GM19240 (cell line): ENCODE data around the gene TMEM131L.
"Not testable (repeated sequence)": the region's sequence is repeated elsewhere in the genome, so short reads cannot be mapped to it uniquely, and the experiment has no call there.

Experiments
- DNase-seq: peaks from one replicate; pipeline ENCODE4 v3.0.0; 2011; ENCODE audit warnings: low spot score; ENCODE audit not compliant: insufficient read length

The TMEM131L gene

GRCh38 chr4:153645183-153645582 lies 179.0 kb downstream of the TMEM131L start:
- no peak for DNase-seq

DNA sequence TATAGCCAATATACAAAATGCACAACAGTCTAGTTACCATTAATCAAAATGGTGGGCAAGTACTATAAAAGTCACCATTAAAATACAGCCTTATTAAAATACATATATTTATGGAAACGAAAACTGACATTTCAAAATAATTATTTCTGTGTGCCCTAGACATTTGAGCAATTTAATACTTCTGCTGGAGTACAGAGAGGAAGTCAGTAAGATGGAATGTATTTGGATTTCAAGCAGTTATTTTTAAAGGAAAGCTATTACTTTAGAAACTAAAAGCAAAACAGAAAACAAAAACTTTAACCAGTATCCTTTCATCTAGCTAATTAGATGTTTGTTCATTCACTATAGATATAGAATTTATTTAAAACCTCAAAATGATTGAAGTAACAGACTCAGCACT lies 180.1 kb downstream of the TMEM131L start:
- DNase-seq = no peak

DNA sequence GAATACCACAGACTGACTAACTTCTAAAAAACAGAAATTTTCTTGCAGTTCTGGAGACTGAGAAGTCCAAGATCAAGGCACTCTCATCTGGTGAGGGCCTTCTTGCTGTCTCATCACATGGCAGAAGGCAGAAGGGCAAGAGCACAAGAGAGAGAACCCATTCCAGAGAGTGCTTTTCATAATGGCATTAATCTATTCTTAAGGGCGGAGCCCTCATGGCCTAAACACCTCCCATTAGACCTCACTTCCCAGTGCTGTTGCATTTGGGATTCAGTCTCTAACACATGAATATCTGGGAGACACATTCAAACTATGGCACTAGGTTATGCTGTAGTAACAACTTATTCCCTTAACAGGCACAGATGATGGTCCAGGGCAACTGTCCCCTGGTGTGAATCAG lies 180.8 kb downstream of the TMEM131L start:
- DNase-seq = no peak

- no peak for DNase-seq
These were observed 181.8 kb downstream of the TMEM131L start for GRCh38 chr4:153647975-153648374.

DNA sequence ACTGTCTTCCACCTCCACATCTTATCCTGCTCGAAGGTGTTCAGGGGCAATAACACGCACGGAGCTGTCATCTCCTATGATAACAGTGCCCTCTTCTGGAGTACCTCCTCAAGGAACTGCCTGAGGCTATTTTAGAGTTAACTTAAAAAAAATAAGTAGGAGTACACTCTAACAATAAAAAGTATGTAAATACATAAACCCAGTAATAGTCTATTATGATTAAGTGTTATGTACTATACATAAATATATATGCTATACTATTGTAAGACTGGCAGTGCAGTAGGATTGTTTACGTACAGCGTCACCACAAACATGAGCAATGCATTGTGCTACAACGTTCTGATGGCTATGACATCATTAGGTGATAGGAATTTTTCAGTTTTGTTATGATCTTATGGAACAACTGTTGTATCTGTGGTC lies 183.4 kb downstream of the TMEM131L start:
- no peak for DNase-seq

- DNase-seq = no peak
These were observed 185.0 kb downstream of the TMEM131L start for GRCh38 chr4:153651116-153651515.

DNA sequence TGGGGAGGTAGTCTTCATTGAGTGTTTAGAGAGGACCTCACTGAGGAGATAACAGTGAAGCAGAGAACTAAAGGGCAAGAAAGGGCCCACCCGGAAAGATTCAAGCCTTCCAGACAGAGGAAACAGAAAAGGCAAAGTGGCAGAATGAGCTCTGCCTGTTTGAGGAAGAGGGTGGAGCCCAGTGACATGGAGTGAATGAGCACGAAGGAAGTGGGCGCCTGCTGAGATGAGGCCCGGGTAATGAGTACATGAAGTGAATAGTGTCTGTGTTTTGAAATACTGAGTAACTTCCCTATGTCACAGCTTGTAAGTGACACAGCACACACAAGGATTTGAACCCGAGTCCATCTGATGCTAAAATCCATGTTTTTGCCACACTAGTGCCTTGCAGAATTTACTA lies 185.4 kb downstream of the TMEM131L start:
- no peak for DNase-seq

DNA sequence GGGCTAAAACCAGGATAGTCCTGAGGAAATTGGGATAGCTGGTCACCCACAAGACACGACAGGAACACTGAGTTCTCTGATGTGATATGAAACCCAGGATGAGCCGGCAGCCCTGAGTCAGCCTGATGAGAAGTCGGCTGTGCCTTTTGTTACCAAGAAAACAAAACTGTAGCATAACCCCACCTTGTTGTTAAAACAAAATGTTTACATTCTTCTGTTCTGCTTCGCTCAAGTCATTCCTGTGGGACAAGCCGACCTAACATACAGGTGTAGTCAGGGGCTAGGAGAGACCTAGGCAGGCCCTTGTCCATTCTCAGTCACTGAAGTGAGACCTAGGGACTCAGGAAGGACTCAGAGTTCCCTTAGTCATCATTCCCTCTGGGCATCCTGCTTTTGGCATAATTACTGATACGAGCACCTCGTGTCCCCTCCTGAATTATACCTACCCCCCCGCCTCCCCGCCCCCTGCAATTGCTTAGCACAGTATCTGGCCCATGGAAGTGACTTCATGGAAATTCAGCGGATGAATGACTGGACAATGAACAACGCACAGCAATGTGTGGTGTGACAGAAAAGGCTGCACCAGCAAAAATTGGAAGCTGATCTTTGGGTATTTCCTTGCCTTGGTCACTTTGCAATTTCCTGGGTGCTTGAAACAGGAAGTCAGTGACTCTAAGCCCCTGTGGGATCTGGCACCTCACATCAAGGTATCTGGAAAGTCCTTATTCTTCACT lies 186.1 kb downstream of the TMEM131L start:
- DNase-seq = no peak

GRCh38 chr4:153655002-153655541 lies 188.9 kb downstream of the TMEM131L start:
- no peak for DNase-seq

DNA sequence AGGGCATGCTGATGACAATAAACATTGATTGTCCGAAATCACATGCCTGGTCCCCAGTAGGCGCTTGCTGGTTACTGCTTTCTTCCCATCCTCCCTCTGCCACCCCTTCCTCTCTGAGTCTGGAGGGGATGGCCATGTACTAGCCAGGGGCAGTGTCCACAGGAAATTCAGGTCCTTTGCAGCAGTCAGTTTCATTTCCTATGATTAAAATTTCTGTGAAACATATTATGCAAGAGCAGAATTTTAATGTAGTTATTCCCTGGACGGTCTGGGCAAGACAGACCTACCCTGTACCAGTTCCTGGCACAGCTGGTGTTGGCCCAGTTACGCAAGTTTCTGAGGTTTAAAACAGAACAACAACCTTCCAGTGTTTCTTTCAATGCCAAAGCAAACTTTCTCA lies 189.8 kb downstream of the TMEM131L start:
- DNase-seq = no peak

- no peak for DNase-seq
These were observed 195.2 kb downstream of the TMEM131L start for GRCh38 chr4:153661215-153661822.

DNA sequence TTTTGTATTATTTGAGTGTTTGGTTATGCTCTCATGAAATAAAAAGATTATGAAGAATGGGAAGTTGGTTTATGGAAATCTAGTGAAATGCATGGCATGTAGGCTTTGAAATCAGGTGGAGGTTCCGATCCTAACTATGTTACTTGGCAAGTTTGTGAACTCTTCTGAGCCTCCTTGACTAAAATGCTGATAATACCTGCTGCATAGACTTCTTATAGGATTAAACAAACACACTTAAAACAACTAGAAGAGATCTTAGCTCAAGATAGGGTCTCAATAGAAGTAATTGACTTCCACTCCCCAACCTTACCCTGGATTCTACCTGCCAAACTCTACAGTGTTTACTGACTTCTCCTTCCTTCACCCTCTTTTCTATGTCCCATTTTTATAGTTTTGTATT lies 195.7 kb downstream of the TMEM131L start:
- DNase-seq = no peak

GRCh38 chr4:153663667-153664066 lies 197.5 kb downstream of the TMEM131L start:
- DNase-seq = no peak

GRCh38 chr4:153666505-153666904 lies 200.3 kb downstream of the TMEM131L start:
- DNase-seq = not testable (repeated sequence)

DNA sequence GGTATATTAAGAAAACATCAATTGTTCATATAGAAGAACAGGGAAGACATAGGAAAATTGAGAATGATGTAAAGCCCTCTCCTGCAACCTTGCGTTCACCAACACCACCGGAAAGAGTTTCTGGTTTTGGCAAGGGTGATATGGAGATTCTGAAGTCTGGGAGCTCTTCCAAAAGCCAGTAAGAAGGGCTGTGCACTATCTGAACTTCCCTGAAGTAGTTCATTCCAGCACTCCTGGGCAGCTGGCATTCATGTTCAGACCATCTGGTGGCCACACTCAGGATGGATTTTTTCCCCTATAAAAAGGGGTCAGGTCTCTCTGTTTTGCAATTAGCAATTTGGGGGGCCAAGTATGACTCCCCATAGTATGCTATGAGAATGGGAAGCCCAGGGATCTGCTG lies 202.5 kb downstream of the TMEM131L start:
- no peak for DNase-seq

DNA sequence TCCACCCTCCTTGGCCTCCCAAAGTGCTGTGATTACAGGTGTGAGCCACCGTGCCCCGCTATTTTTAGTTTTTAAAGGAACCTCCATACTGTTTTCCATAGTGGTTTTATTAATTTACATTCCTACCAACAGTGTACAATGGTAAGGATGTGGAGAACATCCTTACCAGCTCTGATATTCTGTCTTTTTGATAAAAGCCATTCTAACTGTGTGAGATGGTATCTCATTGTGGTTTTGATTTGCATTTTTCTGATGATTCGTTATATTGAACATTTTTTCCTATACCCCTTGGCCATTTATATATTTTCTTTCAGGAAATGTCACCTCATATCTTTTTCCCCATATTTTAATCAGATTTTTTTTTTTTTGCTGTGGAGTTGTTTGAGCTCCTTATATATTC lies 203.7 kb downstream of the TMEM131L start:
- no peak for DNase-seq

DNA sequence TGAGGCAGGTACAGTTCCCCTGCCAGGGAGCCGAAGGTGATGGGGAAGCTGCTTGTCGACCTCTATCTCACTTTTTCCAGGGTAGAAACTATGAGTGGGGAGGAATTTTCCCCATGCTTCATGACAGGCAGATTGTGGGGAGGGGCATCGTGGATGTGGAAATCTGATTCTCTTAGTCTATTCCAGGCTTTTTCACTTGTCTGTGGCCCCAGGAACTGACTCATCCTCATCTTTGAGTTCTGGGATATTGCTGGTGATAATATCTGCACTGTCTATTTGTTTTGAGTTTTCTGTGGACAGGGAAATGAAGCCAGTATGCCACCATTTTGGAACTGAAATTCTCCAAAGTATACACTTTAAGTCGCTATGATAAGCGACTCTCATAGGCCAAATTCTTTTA lies 210.3 kb downstream of the TMEM131L start:
- DNase-seq = no peak

GRCh38 chr4:153676984-153677383 lies 210.8 kb downstream of the TMEM131L start:
- no peak for DNase-seq

DNA sequence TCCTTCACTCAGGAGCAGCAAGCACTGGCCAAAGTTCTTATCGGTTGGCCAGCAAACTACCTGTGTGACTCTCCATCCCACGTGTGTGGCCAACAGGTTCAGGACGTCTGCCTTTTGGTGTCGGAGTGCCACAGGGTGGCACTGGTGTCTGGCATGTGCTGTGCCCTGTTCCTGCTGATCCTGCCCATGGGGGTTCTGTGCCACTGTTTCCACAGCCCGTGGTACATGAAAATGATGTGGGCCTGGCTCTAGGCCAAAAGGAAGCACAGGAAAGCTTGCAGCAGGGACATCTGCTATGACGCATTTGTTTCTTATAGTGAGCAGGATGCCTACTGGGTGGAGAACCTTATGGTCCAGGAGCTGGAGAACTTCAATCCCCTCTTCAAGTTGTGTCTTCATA lies 213.3 kb downstream of the TMEM131L start:
- DNase-seq = no peak

DNA sequence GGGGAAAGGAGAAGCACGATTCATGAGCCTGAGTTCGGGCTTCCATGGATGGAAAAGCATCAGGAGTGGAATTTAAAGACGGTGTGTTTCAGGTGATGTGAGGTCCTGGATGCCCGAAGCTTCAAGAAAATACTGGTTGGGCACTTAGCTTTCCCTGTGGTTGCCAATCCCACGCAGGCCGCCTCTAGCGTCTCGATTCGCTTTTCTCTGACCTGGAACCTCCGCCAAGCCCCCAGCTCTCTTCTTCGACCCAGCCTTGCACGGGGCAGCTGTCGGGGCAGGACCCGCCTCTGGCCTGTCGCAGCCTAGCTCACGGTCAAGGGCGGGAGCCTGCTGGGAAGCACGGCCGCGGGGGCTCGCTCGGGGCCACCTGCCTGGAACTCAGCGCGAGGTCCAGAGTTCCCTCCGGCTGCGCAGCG lies 217.6 kb downstream of the TMEM131L start:
- DNase-seq = no peak

DNA sequence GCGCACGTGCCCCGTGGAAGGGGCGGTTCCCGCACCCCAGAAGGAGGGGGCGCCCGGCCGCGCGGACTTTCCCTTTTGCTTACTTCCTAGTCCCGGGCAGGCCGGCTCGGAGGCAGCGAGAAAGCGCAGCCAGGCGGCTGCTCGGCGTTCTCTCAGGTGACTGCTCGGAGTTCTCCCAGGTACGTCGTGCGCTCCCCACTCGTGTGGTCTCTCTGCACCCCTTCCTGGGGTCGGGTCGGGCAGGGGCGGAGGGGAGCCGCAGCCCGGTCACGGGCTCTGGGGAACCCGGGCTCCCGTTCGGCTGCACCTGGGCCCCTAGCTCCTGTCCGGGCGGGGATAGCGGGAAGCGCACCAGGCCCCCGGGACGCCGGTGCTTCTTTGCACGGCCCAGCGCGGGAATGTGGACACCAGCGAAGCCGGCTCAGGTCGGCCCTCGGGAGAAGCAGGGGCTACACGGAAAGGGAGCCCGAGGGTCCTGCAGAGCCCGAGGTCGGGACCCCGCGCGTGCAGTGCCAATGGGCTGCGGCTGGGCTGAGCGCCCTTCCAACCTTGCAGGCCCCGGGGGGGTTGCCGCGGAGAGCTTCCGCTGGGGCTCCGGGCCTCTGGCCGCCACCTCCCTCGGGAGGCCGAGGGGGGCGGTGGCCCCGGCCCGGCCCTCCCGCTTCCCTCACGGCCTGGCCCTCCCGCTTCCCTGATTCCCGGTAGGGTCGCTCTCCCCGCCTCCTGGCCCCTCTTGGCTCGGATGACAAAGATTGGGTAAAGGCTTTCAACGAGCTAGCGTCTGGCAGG lies 218.2 kb downstream of the TMEM131L start, which contains the start of gene TLR2:
TSS of gene TLR2 (plus strand) at position 99 of the 789 bp plus-strand sequence. CDS start 18,628 bp downstream, outside the sequence.
- DNase-seq = peak; percentile 21

GRCh38 chr4:153684971-153685371 lies 218.8 kb downstream of the TMEM131L start:
- DNase-seq = no peak
